HG02571 (cell line): Measurements from ENCODE around the gene PYGB.
"Not testable (repeated sequence)": the region's sequence is repeated elsewhere in the genome, so short reads cannot be mapped to it uniquely, and the experiment has no call there.

ENCODE experiments used
- ATAC-seq: cut with Tn5 transposase; IDR thresholded peaks from one replicate; pipeline ENCODE4 v1.9.1; 2021; ENCODE audit warnings: mild to moderate bottlenecking, moderate library complexity; ENCODE audit not compliant: unreplicated experiment

PYGB gene

GRCh38 chr20:25325997-25326396, 78.1 kb downstream of the PYGB start:
- ATAC-seq = no peak

- ATAC-seq = no peak
These were observed 79.8 kb downstream of the PYGB start for GRCh38 chr20:25327521-25328235.

GRCh38 chr20:25328954-25329498, 81.1 kb downstream of the PYGB start:
- no peak for ATAC-seq

GRCh38 chr20:25334972-25335371, 87.1 kb downstream of the PYGB start:
- ATAC-seq = not testable (repeated sequence)

GRCh38 chr20:25336561-25337422, 88.9 kb downstream of the PYGB start:
- ATAC-seq = no peak

GRCh38 chr20:25338112-25339023, 90.5 kb downstream of the PYGB start:
- ATAC-seq = no peak

- no peak for ATAC-seq
These were observed 91.7 kb downstream of the PYGB start for GRCh38 chr20:25339608-25340007.

- ATAC-seq = no peak
These were observed 92.5 kb downstream of the PYGB start for GRCh38 chr20:25340380-25340779.

- ATAC-seq = no peak
These were observed 94.1 kb downstream of the PYGB start for GRCh38 chr20:25341716-25342680.

- ATAC-seq = no peak
These were observed 96.7 kb downstream of the PYGB start for GRCh38 chr20:25344634-25345033.

GRCh38 chr20:25345721-25346120, 97.8 kb downstream of the PYGB start:
- no peak for ATAC-seq

- ATAC-seq = no peak
These were observed 98.5 kb downstream of the PYGB start for GRCh38 chr20:25346349-25346748.
